Panc1 (cell line): ENCODE data around the gene SUCLG2.

Experiments used
- POLR2AphosphoS5 ChIP-seq: IDR thresholded peaks from 2 replicates; pipeline ENCODE4 v1.6.1; 2012; ENCODE audit warnings: mild to moderate bottlenecking, low read depth, low read length, moderate library complexity
- SIN3A ChIP-seq: IDR thresholded peaks from 2 replicates; pipeline ENCODE4 v1.6.1; 2012; ENCODE audit warnings: low read depth, mild to moderate bottlenecking, low read length, moderate library complexity, borderline replicate concordance; ENCODE audit not compliant: insufficient read depth
- TCF7L2 ChIP-seq: IDR thresholded peaks from 2 replicates; pipeline ENCODE4 v1.6.1; 2011; ENCODE audit warnings: mild to moderate bottlenecking, low read depth, low read length, inconsistent platforms
- TF ChIP-seq, protein P1 (sequence below): fragments of 450-650 bp; IDR thresholded peaks from 2 replicates; pipeline ENCODE4 v1.5.1; 2017; ENCODE audit warnings: mild to moderate bottlenecking
- TF ChIP-seq, protein P2 (sequence below), 2 experiments: IDR thresholded peaks; 2 replicates each; pipeline ENCODE4 v1.6.1; 2011 to 2012; ENCODE audit warnings: low read depth in 2 of 2, control low read depth in 1 of 2, low read length in 1 of 2, mild to moderate bottlenecking in 1 of 2, moderate library complexity in 1 of 2; ENCODE audit not compliant: insufficient read depth in 1 of 2

DNA sequence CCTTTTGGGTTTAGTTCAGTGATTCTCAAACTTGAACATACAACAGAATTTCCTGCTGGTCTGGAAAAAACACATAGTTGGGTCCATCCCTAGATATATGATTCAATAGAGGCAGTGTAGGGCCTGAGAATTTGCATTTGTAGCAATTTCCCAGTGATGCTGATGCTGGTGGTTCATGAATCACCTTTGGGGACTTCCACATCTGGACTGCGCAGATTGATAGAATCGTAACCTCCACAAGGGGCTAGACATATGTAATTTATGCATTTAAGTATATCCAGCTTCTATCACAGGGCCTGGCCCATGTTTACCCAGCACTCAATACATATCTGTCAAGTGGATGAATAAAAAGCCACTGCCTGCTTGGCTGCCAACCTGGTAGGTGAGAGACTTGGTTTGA, 33.8 kb upstream of the SUCLG2 start:
- TF ChIP-seq, protein P1, sequence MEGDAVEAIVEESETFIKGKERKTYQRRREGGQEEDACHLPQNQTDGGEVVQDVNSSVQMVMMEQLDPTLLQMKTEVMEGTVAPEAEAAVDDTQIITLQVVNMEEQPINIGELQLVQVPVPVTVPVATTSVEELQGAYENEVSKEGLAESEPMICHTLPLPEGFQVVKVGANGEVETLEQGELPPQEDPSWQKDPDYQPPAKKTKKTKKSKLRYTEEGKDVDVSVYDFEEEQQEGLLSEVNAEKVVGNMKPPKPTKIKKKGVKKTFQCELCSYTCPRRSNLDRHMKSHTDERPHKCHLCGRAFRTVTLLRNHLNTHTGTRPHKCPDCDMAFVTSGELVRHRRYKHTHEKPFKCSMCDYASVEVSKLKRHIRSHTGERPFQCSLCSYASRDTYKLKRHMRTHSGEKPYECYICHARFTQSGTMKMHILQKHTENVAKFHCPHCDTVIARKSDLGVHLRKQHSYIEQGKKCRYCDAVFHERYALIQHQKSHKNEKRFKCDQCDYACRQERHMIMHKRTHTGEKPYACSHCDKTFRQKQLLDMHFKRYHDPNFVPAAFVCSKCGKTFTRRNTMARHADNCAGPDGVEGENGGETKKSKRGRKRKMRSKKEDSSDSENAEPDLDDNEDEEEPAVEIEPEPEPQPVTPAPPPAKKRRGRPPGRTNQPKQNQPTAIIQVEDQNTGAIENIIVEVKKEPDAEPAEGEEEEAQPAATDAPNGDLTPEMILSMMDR = no peak
- TF ChIP-seq POLR2AphosphoS5 = no peak
- TF ChIP-seq SIN3A = no peak
- TF ChIP-seq, protein P2, sequence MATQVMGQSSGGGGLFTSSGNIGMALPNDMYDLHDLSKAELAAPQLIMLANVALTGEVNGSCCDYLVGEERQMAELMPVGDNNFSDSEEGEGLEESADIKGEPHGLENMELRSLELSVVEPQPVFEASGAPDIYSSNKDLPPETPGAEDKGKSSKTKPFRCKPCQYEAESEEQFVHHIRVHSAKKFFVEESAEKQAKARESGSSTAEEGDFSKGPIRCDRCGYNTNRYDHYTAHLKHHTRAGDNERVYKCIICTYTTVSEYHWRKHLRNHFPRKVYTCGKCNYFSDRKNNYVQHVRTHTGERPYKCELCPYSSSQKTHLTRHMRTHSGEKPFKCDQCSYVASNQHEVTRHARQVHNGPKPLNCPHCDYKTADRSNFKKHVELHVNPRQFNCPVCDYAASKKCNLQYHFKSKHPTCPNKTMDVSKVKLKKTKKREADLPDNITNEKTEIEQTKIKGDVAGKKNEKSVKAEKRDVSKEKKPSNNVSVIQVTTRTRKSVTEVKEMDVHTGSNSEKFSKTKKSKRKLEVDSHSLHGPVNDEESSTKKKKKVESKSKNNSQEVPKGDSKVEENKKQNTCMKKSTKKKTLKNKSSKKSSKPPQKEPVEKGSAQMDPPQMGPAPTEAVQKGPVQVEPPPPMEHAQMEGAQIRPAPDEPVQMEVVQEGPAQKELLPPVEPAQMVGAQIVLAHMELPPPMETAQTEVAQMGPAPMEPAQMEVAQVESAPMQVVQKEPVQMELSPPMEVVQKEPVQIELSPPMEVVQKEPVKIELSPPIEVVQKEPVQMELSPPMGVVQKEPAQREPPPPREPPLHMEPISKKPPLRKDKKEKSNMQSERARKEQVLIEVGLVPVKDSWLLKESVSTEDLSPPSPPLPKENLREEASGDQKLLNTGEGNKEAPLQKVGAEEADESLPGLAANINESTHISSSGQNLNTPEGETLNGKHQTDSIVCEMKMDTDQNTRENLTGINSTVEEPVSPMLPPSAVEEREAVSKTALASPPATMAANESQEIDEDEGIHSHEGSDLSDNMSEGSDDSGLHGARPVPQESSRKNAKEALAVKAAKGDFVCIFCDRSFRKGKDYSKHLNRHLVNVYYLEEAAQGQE (IDR thresholded peaks at IDR 0.05; ENCODE audit: insufficient read depth in 1 of 2, low read depth in 2 of 2, low read length in 1 of 2) = no peak
- no peak for TF ChIP-seq TCF7L2
